Stomach (tissue), 9 donors: ENCODE results near the gene TIMELESS. TPM values are rescaled to one million over a fixed set of nuclear protein-coding genes. Genes with fewer than 3 reads are reported as not detected.

Experiments used
- DNase-seq, 2 donors: peaks; one replicate each; pipeline versions ENCODE4 v3.0.0 to v3.0.0-alpha.2; 2013 to 2019
- H3K27ac ChIP-seq, 5 donors: fragments of 200-600 bp in 4 of 5; sonication (generic) in 4 of 5; one replicate each; pipeline ENCODE4 v1.5.1; 2013 to 2019; ENCODE audit warnings: mild to moderate bottlenecking in 1 of 5, moderate library complexity in 1 of 5
- H3K27me3 ChIP-seq, 3 donors: fragments of 200-600 bp; sonication (generic); one replicate each; pipeline ENCODE4 v1.5.1; 2017 to 2019; ENCODE audit warnings: mixed run types in 1 of 3
- H3K36me3 ChIP-seq, 4 donors: fragments of 200-600 bp; sonication (generic); 1 replicate in 3 of 4; 2 replicates in 1 of 4; pipeline ENCODE4 v1.5.1; 2016 to 2019
- H3K4me1 ChIP-seq, 4 donors: fragments of 200-600 bp; sonication (generic); one replicate each; pipeline ENCODE4 v1.5.1; 2016 to 2019
- H3K4me3 ChIP-seq, 4 donors: fragments of 200-600 bp; sonication (generic) in 3 of 4; one replicate each; pipeline ENCODE4 v1.5.1; 2016 to 2019; ENCODE audit warnings: mild to moderate bottlenecking in 1 of 4
- H3K9me3 ChIP-seq, 4 donors: fragments of 200-600 bp; sonication (generic); one replicate each; pipeline ENCODE4 v1.5.1; 2016 to 2019
- EP300 ChIP-seq: sonication (generic); formaldehyde crosslinking; IDR thresholded peaks from one replicate; pipeline ENCODE4 v1.6.1; 2017; ENCODE audit warnings: antibody characterized with exemption
- POLR2A ChIP-seq, 4 donors: fragments of 450-650 bp; IDR thresholded peaks; one replicate each; pipeline ENCODE4 v1.6.1; 2016; ENCODE audit warnings: antibody characterized with exemption in 4 of 4, control low read depth in 2 of 4, mild to moderate bottlenecking in 1 of 4, moderate library complexity in 1 of 4
- POLR2AphosphoS5 ChIP-seq, 3 donors: sonication (generic); formaldehyde crosslinking; IDR thresholded peaks; one replicate each; pipeline ENCODE4 v1.6.1; 2016; ENCODE audit warnings: antibody characterized with exemption in 3 of 3
- WGBS, 5 donors: extraction: QIAGEN DNeasy Blood & Tissue Kit in 3 of 5; methylation state at CpG; one replicate each; pipeline versions ENCODE4 v1.1.5 to v1.1.7; 2013 to 2018; 5-methylcytosine and 5-hydroxymethylcytosine counted together
- intact Hi-C: fragments of 100-400 bp; cut with DNase I; formaldehyde crosslinking; loops from one replicate; pipeline ENCODE4 v1.15.1; 2023; ENCODE audit warnings: low total_unique reads
- polyA plus RNA-seq, 3 donors: library from polyadenylated mRNA; stranded (reverse); fragments of 200-250 nt; gene quantifications; one replicate each; pipeline ENCODE4 v1.2.3, GENCODE V29; 2013
- total RNA-seq, 5 donors: library from RNA; depleted of rRNA; stranded (reverse); fragments of >200 nt; gene quantifications; one replicate each; pipeline versions ENCODE4 v1.1.0 to v1.2.3, GENCODE V29; 2014 to 2016
- TF ChIP-seq, protein P1 (sequence below), 7 experiments: fragments of 450-650 bp in 4 of 7; fragments of 200-600 bp in 3 of 7; sonication (generic) in 3 of 7; IDR thresholded peaks; one replicate each; pipeline ENCODE4 v1.5.1; 2016 to 2019; ENCODE audit warnings: antibody characterized with exemption in 7 of 7, control low read depth in 2 of 7, mild to moderate bottlenecking in 1 of 7
- donor health status: healthy with polysubstance abuse.
- donor health status: Bipolar disorder and iron deficiency.
- donor health status: healthy.

TIMELESS gene
- total and polyA plus RNA-seq, 8 donors: 3.8 to 64.7 (median 6.3) TPM

DNA sequence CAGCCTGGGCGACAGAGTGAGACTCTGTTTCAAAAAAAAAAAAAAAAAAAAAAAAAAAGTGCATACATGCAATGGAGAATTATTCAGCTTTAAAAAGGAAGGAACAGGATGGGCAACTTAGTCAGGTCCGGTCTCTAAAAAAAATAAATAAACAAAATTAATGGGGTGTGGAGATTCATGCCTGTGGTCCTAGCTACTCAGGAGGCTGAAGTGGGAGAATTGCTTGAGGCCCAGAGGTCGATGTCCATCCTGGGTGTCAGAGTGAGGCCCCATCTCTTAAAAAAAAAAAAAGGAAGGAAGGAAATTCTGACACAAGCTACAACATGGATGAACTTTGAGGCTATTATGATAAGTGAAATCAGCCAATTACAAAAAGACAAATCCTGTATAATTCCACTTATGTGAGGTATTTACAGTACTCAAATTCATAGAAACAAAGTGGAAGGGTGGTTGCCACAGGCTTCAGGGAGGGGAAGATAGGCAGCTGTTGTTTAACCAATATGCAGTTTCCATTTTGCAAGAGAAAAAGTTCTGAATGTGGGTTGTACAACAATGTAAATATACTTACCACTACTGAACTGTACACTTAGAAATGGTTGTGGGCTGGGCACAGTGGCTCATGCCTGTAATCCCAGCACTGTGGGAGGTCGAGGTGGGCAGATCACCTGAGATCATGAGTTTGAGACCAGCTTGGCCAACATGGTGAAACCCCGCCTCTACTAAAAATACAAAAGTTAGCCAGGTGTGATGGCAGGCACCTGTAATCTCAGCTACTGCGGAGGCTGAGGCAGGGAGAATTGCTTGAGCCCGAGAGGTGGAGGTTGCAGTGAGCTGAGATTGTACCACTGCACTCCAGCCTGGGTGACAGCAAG lies 74.3 kb downstream of the TIMELESS start:
- Histone ChIP-seq H3K9me3 (no peaks in the 10 kb centered on the region), H3K27ac (no peak overlapping the region), H3K36me3 (no peaks in the 10 kb centered on the region), H3K4me1 (no peaks in the 10 kb centered on the region), H3K4me3 (no peak overlapping the region), H3K27me3 (no peaks in the 10 kb centered on the region)
- TF ChIP-seq EP300: no peak
- TF ChIP-seq POLR2AphosphoS5 (IDR thresholded peaks at IDR 0.05): no peak
- no peak for TF ChIP-seq POLR2A (IDR thresholded peaks at IDR 0.05)
- TF ChIP-seq, protein P1, sequence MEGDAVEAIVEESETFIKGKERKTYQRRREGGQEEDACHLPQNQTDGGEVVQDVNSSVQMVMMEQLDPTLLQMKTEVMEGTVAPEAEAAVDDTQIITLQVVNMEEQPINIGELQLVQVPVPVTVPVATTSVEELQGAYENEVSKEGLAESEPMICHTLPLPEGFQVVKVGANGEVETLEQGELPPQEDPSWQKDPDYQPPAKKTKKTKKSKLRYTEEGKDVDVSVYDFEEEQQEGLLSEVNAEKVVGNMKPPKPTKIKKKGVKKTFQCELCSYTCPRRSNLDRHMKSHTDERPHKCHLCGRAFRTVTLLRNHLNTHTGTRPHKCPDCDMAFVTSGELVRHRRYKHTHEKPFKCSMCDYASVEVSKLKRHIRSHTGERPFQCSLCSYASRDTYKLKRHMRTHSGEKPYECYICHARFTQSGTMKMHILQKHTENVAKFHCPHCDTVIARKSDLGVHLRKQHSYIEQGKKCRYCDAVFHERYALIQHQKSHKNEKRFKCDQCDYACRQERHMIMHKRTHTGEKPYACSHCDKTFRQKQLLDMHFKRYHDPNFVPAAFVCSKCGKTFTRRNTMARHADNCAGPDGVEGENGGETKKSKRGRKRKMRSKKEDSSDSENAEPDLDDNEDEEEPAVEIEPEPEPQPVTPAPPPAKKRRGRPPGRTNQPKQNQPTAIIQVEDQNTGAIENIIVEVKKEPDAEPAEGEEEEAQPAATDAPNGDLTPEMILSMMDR (IDR thresholded peaks at IDR 0.05): no peak
- intact Hi-C loops: no loop called here
- no peak for DNase-seq
- 70 to 77% (median 72%) methylated on average over 7 of the region's 7 CpGs for WGBS, 5 donors

DNA sequence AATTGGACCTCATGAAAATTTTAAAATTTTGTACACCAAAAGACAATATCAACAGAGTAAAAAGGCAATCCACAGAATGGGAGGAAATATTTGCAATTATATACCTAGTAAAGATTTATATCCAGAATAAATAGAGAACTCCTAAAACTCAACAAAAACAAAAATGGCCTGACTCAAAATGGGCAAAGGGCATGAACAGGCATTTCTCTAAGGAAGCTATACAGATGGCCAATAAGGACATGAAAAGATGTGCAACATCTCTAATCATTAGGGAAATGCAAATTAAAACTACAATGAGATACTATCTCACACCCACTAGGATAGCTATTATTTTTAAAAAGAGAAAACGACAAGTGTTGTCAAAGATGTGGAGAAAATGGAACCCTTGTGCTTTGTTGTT lies 75.7 kb downstream of the TIMELESS start:
- TF ChIP-seq POLR2AphosphoS5 (IDR thresholded peaks at IDR 0.05) (no peak), EP300 (no peak), POLR2A (IDR thresholded peaks at IDR 0.05) (no peak)
- TF ChIP-seq, protein P1 (IDR thresholded peaks at IDR 0.05): no peak
- no peaks in the 10 kb centered on the region for H3K36me3 ChIP-seq
- intact Hi-C loops: no loop called here
- no peaks in the 10 kb centered on the region for H3K4me1 ChIP-seq
- DNase-seq: no peak
- no peaks in the 10 kb centered on the region for H3K27me3 ChIP-seq
- no peak overlapping the region for H3K27ac ChIP-seq
- no peak overlapping the region for H3K4me3 ChIP-seq
- 89 to 100% (median 98%) methylated on average over 1 of the region's 1 CpG for WGBS, 5 donors
- H3K9me3 ChIP-seq: no peaks in the 10 kb centered on the region

DNA sequence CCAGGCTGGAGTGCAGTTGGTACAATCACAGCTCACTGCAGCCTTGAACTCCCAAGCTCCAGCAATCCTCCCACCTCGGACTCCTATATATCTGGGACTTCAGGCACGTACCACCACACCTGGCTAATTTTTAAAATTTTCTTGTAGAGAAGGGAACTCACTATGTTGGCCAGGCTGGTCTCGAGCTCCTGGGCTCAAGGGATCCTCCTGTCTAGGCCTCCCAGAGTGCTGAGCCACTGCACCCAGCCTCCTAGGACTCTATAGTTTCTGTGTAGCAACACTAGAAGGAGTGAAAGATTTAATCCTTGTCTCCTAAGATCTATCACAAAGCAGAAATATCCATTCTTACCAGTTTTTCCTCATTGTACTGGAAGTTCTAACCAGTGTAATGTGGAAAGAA lies 82.3 kb downstream of the TIMELESS start:
- no peak for DNase-seq
- intact Hi-C loops: loop anchor here (10.0 kb wide), 1 partner anchor 88 kb away; the partner anchor contains the start of gene MIP
- H3K36me3 ChIP-seq: no peaks in the 10 kb centered on the region
- H3K27me3 ChIP-seq: no peaks in the 10 kb centered on the region
- no peak overlapping the region for H3K4me3 ChIP-seq
- no peaks in the 10 kb centered on the region for H3K4me1 ChIP-seq
- WGBS, 5 donors: 80 to 92% (median 88%) methylated on average over 3 of the region's 3 CpGs
- no peaks in the 10 kb centered on the region for H3K9me3 ChIP-seq
- H3K27ac ChIP-seq: no peak overlapping the region
- no peak for TF ChIP-seq POLR2A (IDR thresholded peaks at IDR 0.05)

Other genes starting within 250 kb of the TIMELESS start
- gene RNF41, start 227.5 kb downstream of the TIMELESS start, total RNA-seq: 10 to 100 TPM; 29.4 to 92.4 (median 52.7) TPM
- gene RNF41, start 227.5 kb downstream of the TIMELESS start, polyA plus RNA-seq: 10 to 100 TPM; 10.4 to 20.5 (median 17.4) TPM
- gene NABP2, start 225.1 kb downstream of the TIMELESS start, total RNA-seq: 10 to 100 TPM in 2 of 5 donors, 1 to 10 TPM in 3; 1.2 to 13.9 (median 8.0) TPM
- 10 to 100 TPM; 22.2 to 36.5 (median 28.0) TPM for gene NABP2, start 225.1 kb downstream of the TIMELESS start, polyA plus RNA-seq
- gene SLC39A5, start 219.4 kb downstream of the TIMELESS start, total RNA-seq: 100 to 1,000 TPM in 1 of 5 donors, 10 to 100 TPM in 1, 1 to 10 TPM in 1, not detected in 2; 8.0 to 450 (median 18.7) TPM
- under 1 TPM in 2 of 3 donors, not detected in 1; 0.15 to 1.00 TPM for gene SLC39A5, start 219.4 kb downstream of the TIMELESS start, polyA plus RNA-seq
- gene ANKRD52, start 191.0 kb downstream of the TIMELESS start, total RNA-seq: 10 to 100 TPM in 4 of 5 donors, 1 to 10 TPM in 1; 2.3 to 28.3 (median 14.2) TPM
- 1 to 10 TPM; 3.1 to 6.7 (median 3.4) TPM for gene ANKRD52, start 191.0 kb downstream of the TIMELESS start, polyA plus RNA-seq
- 10 to 100 TPM in 2 of 5 donors, 1 to 10 TPM in 3; 6.8 to 86.4 (median 9.4) TPM for gene COQ10A, start 182.5 kb downstream of the TIMELESS start, total RNA-seq
- gene COQ10A, start 182.5 kb downstream of the TIMELESS start, polyA plus RNA-seq: 10 to 100 TPM in 1 of 3 donors, 1 to 10 TPM in 2; 4.4 to 10.1 (median 7.0) TPM
- 100 to 1,000 TPM; 109 to 174 (median 135) TPM for gene CS, start 149.1 kb downstream of the TIMELESS start, total RNA-seq
- 10 to 100 TPM; 51.9 to 63.7 (median 55.4) TPM for gene CS, start 149.1 kb downstream of the TIMELESS start, polyA plus RNA-seq
- gene CNPY2, start 133.4 kb downstream of the TIMELESS start, total RNA-seq: 100 to 1,000 TPM in 1 of 5 donors, 10 to 100 TPM in 4; 39.7 to 112 (median 94.1) TPM
- gene CNPY2, start 133.4 kb downstream of the TIMELESS start, polyA plus RNA-seq: 100 to 1,000 TPM in 1 of 3 donors, 10 to 100 TPM in 2; 71.0 to 105 (median 73.9) TPM
- 100 to 1,000 TPM in 2 of 5 donors, 10 to 100 TPM in 3; 41.7 to 146 (median 49.3) TPM for gene PAN2, start 115.4 kb downstream of the TIMELESS start, total RNA-seq
- 10 to 100 TPM in 1 of 3 donors, 1 to 10 TPM in 2; 4.9 to 28.4 (median 9.5) TPM for gene PAN2, start 115.4 kb downstream of the TIMELESS start, polyA plus RNA-seq
- 1 to 10 TPM in 1 of 5 donors, not detected in 4; 1.1 TPM for gene IL23A, start 110.5 kb downstream of the TIMELESS start, total RNA-seq
- 1 to 10 TPM in 1 of 3 donors, under 1 TPM in 1, not detected in 1; 0.56 to 1.9 TPM for gene IL23A, start 110.5 kb downstream of the TIMELESS start, polyA plus RNA-seq
- 100 to 1,000 TPM in 4 of 5 donors, 10 to 100 TPM in 1; 82.6 to 245 (median 104) TPM for gene STAT2, start 89.3 kb downstream of the TIMELESS start, total RNA-seq
- 10 to 100 TPM; 22.6 to 29.6 (median 28.3) TPM for gene STAT2, start 89.3 kb downstream of the TIMELESS start, polyA plus RNA-seq
- not detected for gene APOF, start 86.6 kb downstream of the TIMELESS start, total RNA-seq
- gene APOF, start 86.6 kb downstream of the TIMELESS start, polyA plus RNA-seq: not detected
- gene MIP, start 5.2 kb upstream of the TIMELESS start, total RNA-seq: not detected
- gene MIP, start 5.2 kb upstream of the TIMELESS start, polyA plus RNA-seq: not detected
- gene SPRYD4, start 19.2 kb upstream of the TIMELESS start, total RNA-seq: 1 to 10 TPM in 4 of 5 donors, under 1 TPM in 1; 0.29 to 5.8 (median 3.5) TPM
- 1 to 10 TPM; 1.8 to 2.1 (median 2.0) TPM for gene SPRYD4, start 19.2 kb upstream of the TIMELESS start, polyA plus RNA-seq
- 1 to 10 TPM in 3 of 5 donors, not detected in 2; 1.3 to 7.6 (median 3.9) TPM for gene GLS2, start 38.7 kb upstream of the TIMELESS start, total RNA-seq
- 10 to 100 TPM in 1 of 3 donors, 1 to 10 TPM in 2; 2.6 to 11.2 (median 5.4) TPM for gene GLS2, start 38.7 kb upstream of the TIMELESS start, polyA plus RNA-seq
- gene RBMS2, start 72.4 kb upstream of the TIMELESS start, total RNA-seq: 100 to 1,000 TPM in 1 of 5 donors, 10 to 100 TPM in 2, 1 to 10 TPM in 2; 5.2 to 123 (median 32.3) TPM
- 1 to 10 TPM; 4.2 to 9.7 (median 8.2) TPM for gene RBMS2, start 72.4 kb upstream of the TIMELESS start, polyA plus RNA-seq
- gene BAZ2A, start 180.9 kb upstream of the TIMELESS start, total RNA-seq: 100 to 1,000 TPM in 3 of 5 donors, 10 to 100 TPM in 2; 69.4 to 158 (median 112) TPM
- gene BAZ2A, start 180.9 kb upstream of the TIMELESS start, polyA plus RNA-seq: 10 to 100 TPM in 2 of 3 donors, 1 to 10 TPM in 1; 9.5 to 19.4 (median 11.6) TPM
- gene ATP5F1B, start 196.6 kb upstream of the TIMELESS start, total RNA-seq: 100 to 1,000 TPM; 183 to 604 (median 386) TPM
- 100 to 1,000 TPM; 505 to 573 (median 536) TPM for gene ATP5F1B, start 196.6 kb upstream of the TIMELESS start, polyA plus RNA-seq
- 100 to 1,000 TPM in 1 of 5 donors, 10 to 100 TPM in 4; 43.3 to 120 (median 78.8) TPM for gene PTGES3, start 238.9 kb upstream of the TIMELESS start, total RNA-seq
- 100 to 1,000 TPM in 2 of 3 donors, 10 to 100 TPM in 1; 97.7 to 145 (median 113) TPM for gene PTGES3, start 238.9 kb upstream of the TIMELESS start, polyA plus RNA-seq